NT2/D1 (cell line): Measurements from ENCODE around the gene DLG2.

Source experiments
- SUZ12 ChIP-seq: IDR thresholded peaks from 2 replicates; pipeline ENCODE4 v1.6.1; 2011; ENCODE audit not compliant: insufficient read length, insufficient read depth; ENCODE audit errors: extremely low read depth
- YY1 ChIP-seq: IDR thresholded peaks from 2 replicates; pipeline ENCODE4 v1.6.1; 2011; ENCODE audit not compliant: insufficient read length, insufficient read depth
- ZNF274 ChIP-seq: IDR thresholded peaks from 2 replicates; pipeline ENCODE4 v1.6.1; 2011; ENCODE audit warnings: mild to moderate bottlenecking, low read depth, low read length

DNA sequence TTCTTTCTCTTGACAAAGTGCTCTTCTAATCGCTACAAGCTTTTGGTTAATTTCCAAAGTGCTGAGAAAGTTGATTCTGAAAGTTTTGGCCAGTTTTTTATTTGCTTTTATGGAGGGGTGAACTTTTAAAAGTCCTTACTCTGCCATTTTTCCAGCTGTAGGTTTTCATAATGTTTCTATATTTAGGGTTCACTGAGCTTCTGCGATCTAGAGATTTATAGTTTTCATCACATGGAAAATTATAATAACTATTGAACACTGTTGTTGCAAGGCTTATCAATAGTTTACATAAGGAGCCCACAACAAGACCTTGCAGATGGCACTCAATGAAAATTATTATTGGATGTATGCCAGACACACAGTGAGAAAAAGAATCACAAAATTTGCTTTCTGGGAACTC is 55.1 kb downstream of the DLG2 start:
- TF ChIP-seq SUZ12 = no peak
- TF ChIP-seq ZNF274 = no peak
- TF ChIP-seq YY1 = no peak
